Stimulated activated naive CD4-positive, alpha-beta T cell treated with Interleukin-2 at 50 U/mL for 16 hours (primary cell): Measurements from ENCODE around the gene PPP2R2C.

Source experiments
- DNase-seq: peaks from one replicate; lab custom pipeline; 2025; lab: John Stamatoyannopoulos, UW

The PPP2R2C gene

DNA sequence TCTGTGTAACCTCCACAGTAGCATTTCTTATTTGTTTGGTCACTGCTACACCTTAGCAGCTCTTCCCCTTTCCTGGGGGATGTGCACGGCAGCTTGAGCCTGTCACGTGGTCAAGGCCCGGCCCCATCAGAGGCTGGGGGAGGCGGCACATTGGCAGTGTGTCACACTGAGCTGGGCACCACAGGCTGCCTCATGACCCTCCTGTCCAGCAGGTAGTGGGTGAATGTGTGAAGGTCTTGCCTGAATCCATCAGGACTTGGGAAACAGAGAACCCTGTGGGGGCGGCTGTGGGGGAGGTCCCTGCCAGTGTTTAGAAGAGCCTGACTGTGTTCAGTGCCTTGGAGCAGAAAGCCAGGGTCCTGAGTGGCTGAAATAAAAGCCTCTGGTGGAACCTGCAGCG, 169.5 kb downstream of the PPP2R2C start:
- DNase-seq = no peak

DNA sequence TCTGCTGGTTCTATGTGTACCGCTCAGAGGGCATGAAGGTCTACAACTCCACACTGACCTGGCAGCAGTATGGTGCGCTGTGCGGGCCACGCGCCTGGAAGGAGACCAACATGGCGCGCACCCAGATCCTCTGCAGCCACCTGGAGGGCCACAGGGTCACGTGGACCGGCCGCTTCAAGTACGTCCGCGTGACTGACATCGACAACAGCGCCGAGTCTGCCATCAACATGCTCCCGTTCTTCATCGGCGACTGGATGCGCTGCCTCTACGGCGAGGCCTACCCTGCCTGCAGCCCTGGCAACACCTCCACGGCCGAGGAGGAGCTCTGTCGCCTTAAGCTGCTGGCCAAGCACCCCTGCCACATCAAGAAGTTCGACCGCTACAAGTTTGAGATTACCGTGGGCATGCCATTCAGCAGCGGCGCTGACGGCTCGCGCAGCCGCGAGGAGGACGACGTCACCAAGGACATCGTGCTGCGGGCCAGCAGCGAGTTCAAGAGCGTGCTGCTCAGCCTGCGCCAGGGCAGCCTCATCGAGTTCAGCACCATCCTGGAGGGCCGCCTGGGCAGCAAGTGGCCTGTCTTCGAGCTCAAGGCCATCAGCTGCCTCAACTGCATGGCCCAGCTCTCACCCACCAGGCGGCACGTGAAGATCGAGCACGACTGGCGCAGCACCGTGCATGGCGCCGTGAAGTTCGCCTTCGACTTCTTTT, 170.5 kb downstream of the PPP2R2C start:
- no peak for DNase-seq

DNA sequence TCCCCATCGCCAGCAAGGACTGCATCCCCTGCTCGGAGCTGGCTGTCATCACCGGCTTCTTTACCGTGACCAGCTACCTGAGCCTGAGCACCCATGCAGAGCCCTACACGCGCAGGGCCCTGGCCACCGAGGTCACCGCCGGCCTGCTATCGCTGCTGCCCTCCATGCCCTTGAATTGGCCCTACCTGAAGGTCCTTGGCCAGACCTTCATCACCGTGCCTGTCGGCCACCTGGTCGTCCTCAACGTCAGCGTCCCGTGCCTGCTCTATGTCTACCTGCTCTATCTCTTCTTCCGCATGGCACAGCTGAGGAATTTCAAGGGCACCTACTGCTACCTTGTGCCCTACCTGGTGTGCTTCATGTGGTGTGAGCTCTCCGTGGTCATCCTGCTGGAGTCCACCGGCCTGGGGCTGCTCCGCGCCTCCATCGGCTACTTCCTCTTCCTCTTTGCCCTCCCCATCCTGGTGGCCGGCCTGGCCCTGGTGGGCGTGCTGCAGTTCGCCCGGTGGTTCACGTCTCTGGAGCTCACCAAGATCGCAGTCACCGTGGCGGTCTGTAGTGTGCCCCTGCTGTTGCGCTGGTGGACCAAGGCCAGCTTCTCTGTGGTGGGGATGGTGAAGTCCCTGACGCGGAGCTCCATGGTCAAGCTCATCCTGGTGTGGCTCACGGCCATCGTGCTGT, 171.2 kb downstream of the PPP2R2C start:
- DNase-seq = no peak

DNA sequence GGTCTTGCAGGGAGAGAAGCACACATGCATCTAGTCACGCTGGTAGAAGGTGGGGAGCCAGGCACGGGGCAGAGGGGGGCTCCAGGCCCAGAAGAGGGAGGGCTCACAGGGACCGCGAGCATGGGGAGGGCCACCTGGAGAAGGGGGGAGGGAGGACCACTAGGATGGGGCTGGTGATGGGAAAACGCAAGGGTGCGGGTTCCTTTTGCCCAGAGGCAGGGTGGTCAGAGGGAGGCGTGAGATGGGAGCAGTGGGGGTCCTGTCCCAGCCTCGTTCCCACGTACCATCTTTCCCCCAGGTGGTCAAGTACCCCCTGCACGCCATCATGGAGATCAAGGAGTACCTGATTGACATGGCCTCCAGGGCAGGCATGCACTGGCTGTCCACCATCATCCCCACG, 172.1 kb downstream of the PPP2R2C start:
- DNase-seq = no peak

DNA sequence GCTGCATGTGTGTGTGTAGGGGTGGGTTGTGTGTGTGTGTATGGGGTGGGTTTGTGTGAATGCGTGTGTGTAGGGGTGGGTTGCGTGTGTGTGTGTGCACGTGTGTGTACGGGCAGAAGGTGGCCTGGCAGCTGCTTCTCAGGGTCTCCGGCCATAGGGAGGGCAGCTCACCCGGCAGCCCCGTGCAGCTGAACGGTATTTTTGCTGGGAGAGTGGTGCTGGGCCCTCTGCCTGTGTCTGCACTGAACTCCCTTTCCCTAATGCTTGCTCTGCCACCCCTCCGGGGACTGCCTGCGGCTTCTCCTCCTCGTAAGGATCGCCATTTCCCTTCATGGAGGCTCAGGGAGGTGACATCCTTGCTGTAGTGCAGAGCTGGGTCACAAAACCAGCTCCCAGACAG, 172.5 kb downstream of the PPP2R2C start:
- no peak for DNase-seq

DNA sequence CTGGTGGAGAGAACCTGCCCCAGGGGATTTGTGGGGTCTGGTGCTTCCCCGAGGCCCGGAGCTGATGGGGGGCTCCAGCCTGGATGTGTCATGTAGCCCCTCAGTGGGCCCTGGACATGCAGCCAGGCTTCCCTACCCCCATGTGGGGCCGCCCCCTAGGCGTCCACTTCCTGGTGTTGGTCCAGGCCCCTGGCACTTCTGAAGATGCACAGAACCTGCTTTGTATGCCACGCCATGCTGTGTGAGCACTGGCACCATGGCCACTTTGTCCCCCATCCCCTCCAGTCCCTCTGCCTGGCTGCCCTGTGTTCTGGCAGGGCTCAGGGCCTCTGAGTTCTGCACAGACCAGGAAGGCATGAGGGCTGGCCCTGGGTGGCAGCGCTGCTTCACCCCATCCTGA, 173.6 kb downstream of the PPP2R2C start:
- DNase-seq = no peak

DNA sequence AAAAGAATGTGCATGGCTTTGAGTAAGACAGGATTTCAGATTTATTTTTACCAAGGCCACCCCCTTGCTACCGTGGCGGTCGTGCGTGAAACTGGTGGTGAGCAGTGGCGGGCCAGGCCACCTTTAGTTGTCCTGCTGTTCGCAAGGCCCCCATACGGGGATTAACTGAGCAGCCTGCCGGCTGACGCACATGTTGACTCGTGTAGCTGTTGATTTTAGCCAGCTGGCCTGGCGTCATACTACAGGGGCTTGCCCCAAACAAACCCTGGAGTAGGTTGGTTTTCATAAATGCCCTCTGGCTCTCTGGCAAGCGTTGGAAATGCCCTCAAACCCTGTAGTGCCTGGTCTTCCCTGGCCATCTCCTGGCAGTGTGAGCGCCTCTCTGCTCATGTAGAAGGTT, 174.4 kb downstream of the PPP2R2C start:
- DNase-seq = no peak

DNA sequence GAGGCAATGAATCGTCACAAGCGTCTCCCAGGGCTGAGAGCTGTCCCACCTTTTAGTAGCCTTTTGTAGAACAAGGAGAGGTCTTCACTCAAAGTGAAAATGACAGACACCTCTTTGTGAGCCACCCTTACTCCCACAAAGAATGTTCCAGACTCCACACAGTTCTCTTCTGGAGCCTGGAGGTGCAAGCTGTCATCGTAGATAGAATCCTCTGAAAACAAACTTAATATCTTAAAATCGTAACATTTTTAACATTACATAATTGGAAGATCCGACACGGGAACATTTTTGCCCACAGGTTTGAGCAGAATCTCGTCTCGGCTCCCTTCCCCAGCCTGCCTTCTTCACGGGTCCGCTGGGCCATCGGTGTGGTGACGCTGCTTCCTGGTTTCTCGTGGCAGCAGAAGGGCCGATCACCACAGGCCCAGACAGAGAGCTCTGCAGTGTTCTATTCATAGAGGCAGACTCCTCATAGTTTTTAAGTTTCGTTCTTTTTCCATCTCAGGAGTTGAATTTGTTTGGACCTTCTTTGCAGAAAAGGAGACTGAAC, 175.1 kb downstream of the PPP2R2C start:
- DNase-seq = no peak

DNA sequence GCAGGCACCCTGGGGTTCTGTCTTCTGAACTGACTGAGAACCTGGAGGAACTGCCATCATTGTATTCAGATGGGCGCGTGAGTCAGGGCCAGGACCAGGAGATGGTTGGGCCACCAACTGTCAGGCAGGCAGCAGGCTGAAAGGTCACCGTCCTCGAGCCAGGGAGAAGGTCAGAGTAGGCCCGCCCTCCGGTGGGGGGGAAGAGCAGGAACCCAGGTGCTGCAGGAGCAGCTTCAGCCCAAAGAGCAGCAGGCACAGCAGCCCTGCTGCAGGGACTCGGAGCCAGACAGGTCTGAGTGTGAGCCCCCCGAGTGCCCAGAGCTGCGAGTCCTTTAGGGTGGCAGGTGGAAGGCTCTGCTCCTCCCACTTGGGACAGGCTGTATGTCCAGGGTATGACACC, 176.4 kb downstream of the PPP2R2C start:
- DNase-seq = no peak

DNA sequence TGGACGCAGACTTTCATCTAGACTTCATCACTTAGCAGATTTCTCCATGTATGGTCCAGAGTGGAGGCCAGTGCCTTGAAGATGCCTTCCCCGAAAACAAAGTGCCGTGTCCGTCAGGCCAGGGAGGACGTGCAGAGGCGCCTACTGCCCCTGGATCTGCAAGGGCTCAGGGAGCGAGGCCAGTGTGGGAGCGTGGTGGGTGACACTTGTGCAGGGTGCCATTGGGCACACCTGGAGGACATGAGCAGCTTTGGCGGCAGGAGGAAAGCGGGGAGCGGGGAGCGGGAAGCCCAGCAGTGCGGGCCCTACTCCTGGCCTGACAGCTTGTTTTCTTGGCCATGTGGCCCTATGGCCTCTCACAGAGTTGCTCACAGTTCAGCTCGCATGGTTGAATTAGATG, 176.9 kb downstream of the PPP2R2C start:
- no peak for DNase-seq

DNA sequence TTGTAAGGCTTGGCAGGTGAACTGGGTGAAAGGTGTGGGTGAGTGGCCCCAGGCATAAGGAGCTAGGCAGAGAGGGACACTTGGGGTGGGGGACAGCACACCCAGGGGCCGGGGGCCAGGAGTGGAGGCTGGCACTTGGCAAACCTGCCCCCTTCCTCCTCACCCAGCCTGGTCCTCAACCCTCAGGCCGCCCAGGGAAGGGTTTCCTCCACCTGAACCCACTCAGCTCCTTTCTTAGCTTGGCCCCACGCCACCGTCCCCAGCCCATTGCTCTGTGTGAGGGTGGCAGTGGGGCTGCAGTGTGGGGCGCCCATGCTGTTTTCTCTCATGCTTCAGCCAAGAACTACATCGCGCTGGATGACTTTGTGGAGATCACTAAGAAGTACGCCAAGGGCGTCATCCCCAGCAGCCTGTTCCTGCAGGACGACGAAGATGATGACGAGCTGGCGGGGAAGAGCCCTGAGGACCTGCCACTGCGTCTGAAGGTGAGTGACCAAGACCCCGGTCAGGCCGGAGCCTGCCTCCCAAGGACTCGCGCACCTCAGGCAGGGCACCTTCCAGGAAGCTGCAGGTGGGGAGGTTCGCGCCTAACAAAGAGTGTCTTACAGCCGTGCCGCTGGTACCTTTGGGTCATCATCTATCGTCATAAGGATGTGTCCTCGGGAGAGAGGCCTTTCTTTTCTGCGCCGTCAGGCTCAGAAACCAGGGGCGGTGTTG, 177.6 kb downstream of the PPP2R2C start:
- DNase-seq = no peak

DNA sequence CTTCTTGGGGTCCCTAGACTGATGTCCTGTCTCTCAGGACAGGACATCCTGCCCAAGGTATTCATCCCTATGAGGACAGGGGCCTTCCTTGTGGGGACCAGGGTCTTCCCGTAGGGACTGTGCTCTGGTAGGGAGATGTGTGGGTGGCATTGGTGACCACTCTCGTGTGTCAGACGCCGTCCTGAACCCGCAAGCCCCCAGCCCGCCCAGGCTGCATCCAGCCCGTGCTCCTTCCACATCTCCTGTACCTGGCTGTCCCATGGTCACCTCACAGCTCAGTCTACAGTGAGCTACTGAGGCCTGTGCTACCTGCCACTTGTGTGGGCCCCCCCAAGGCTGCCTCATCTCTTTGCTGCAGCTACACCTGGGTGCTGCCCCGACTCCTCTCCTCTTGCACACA, 178.8 kb downstream of the PPP2R2C start:
- DNase-seq = no peak

DNA sequence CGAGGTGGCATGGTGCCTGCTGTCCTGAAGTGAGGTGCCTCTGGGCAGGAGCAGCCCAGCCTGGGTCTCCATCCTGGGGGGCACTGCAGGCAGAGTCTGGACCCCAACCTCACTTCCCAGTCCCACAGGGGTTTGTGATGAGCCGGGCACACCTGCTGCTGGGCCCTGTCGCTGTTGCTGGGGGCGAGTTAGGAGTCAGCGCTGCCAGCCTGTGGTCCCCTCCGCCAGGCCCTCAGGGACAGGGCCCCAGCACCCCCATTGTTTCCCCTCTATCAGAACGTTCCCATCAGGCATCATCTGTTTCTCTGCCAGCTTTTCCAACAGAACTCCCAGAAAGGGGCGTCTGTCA, 179.3 kb downstream of the PPP2R2C start:
- no peak for DNase-seq

DNA sequence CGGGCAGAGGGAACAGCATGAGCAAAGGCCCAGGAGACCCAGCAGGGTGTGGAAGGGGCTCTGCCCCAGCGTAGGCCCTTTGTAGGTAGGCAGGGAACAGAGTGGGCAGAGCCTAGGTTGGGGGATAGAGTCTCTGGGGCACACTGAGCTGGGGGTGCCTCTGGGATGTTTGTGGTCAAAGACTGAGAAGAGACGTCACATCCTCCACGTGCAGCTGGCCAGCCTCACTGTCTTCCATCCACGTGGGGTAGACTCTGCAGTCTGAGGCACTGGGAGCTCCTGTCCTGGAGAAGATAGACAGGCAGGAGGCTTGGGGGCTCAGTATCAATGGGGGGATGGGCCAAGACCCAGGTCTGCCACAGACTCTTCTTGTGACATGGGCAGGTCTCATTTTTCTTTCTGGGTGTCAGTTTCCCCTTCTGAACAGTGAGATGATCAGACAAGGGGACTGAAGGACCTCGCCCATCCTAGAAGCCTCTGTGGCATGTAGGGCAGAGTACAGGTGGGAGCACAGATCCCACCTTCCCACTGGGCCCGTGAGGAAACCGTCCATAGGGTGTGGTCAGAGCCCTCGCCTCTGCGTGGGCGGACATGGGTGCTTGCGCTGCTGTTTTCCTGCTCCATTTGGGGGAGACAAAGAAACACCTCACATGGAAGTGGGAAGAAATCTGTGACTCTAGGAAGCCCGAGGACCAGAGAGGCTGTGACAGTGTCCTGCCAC, 179.9 kb downstream of the PPP2R2C start:
- DNase-seq = no peak

DNA sequence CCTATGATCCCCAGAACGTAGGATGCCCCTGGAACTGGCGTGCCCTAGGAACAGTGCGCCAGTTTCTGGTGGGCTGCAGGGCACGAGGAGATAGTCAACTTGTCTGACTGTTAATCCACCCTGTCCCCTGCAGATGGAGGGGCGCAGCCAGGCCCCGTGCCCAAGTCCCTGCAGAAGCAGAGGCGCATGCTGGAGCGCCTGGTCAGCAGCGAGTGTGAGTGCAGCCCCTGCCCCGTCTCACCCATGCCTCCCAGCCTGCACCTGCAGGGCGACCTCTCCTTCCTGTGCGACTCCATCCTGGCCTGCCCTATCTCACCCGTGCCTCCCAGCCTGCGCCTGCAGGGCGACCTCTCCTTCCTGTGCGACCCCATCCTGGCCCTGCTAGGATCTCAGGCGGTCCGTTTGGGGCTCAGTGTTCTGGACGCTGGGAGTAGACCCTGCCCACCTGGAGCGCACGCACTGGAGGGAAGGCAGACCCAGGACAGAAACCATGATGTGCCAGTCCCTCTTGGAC, 180.6 kb downstream of the PPP2R2C start:
- no peak for DNase-seq

DNA sequence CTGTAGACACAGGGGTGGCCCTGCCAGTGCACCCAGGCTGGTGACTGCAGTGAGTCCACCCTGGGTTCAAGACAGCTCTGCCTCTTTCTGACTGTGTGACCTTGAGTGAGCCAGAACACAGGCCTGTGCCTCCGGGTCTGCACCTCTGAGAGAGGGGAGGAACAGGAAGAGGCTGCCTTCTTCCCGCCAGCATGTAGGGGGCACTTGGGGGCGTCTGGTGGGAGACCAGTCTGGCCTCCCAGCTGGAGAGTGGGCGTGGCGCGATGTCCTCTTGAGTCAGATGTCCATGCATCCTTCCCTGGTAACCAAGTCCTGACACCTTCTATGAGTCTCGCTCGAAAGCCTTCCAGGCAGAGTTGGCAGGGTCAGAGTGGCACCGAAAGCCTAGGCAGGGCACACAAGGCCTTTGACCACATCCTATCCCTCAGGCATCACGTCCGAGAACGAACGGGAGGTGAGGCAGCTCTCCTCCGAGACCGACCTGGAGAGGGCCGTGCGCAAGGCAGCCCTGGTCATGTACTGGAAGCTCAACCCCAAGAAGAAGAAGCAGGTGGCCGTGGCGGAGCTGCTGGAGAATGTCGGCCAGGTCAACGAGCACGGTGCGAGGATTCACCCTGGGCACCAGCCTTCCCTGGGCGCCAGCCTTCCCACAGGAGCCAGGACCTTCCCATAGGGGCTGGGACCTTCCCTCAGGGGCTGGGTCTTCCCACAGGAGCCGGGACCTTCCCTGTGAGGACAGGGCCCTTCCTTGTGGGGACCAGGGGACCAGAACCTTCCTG, 181.5 kb downstream of the PPP2R2C start:
- no peak for DNase-seq

DNA sequence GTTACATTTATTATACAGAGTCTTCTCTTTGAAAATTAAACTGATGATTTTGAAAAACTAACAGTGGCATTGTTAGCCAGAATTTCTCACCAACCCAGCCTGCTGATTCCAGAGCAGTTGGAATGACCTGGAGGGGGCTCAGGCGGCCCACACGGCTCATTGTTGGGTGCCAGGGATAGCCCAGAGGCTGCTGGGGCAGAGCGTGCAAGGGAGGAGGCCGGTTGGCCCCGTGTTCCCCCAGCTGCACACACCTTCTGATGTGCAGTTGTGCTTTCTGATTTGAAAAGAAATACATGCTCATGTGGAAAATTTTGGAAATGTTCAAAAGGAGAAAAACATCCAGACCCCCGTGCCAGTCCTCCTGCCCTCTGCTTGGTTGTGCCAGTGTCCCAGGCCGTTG, 182.2 kb downstream of the PPP2R2C start:
- DNase-seq = no peak

DNA sequence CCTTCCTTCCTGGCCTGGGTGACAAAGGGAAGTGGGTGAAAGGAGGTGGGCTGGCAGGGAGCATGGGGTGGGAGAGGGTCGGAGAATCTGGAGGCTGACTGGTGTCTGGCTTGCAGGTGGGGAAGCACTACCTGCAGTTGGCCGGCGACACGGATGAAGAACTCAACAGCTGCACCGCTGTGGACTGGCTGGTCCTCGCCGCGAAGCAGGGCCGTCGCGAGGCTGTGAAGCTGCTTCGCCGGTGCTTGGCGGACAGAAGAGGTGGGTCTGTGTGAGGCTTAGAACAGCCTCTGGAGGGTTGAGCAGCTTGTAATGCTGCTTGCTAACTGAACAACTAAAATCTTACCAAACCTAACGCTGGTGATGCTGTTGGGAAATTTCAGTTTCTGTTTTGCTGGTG, 183.5 kb downstream of the PPP2R2C start:
- no peak for DNase-seq

DNA sequence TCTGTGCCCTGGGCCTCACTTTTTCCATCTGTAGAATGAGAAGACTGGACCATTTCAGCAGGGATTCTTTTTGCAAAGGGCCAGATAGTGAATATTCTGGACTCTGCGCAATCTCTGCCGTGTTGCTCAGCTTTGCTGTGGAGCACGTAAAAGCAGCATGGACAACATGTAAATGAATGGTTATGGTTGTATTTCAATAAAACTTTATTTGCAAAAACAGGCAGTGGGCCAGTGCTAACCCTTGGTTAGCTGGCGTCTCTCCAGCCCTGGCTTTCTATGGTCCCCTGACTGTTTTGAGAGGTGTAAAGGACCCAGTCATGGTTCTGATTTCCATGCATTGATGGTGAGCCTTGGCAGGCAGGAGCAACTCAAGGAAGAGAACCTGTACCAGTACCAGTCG, 184.1 kb downstream of the PPP2R2C start:
- DNase-seq = no peak

DNA sequence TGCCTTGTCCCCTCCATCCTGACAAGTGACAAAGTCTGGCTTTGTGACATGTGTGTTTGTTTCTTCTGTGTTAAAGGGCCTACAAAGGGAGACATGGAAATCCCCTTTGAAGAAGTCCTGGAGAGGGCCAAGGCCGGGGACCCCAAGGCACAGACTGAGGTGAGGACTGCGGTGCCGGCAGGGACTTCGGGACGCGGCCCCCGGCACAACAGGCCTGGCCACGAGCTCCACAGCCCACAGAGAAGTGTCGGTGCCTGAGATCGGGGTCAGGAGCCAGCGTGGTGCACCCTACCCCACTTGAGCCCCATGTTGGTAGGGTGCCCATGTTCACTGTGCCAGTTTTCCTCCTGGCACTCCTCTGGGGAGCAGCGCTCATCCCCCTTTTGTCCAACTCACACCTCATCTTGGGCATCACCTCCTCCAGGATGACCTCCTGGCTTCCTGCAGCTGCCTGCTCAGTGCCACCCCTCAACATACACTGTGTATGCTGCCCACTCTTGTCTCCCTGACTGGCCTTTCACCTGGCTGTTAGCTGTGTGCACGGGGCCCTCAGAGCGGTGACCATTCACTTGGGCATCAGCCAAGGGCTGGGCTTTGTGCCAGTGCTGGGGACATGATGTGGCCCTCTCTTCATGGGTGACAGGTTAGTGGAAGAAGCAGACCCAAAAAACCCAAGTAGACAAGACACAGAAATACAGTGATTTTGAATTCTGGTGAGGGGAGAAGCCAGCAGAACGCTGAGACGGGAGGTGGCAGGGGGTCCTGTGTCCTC, 185.2 kb downstream of the PPP2R2C start:
- no peak for DNase-seq

DNA sequence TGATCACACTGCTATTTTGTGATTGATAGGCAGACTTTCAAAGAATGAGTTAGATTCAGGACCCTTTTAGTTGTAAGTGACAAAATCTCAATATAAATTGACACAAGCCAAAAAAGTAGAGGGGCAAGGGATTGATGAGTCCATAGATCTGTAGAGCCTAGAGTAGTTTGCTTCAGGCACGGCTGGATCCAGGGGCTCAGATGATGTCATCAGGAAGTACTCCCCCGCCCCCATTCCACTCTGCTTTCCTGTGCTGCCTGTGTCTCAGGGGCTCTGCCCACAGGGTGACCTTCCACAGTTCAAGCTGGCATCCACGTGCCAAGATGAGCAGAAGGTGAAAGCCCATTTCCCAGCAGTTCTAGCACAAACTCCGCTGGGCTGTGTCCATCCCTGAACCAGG, 189.1 kb downstream of the PPP2R2C start:
- no peak for DNase-seq
